ENCODE measurements around the gene RNF38. TPM values are rescaled to one million over a fixed set of nuclear protein-coding genes. Genes with fewer than 3 reads are reported as not detected.
"Not testable (repeated sequence)": the region's sequence is repeated elsewhere in the genome, so short reads cannot be mapped to it uniquely, and the experiment has no call there.

Gene RNF38
- total RNA-seq, 1 experiment from 2014 or later = 9.4 TPM

- in situ Hi-C loops (cut with HindIII; ENCODE audit: low pct_unique_long_range_greater_than_20kb, low sequenced_read_pairs) = no loop called here
- peak; percentile 85 for DNase-seq (ENCODE audit: low read depth, low spot score)
Measured at GRCh38 chr9:36317766-36318165, 82.3 kb downstream of the RNF38 start.

- in situ Hi-C loops (cut with HindIII; ENCODE audit: low pct_unique_long_range_greater_than_20kb, low sequenced_read_pairs) = no loop called here
- DNase-seq (ENCODE audit: low read depth, low spot score) = peak; percentile 96
Measured at GRCh38 chr9:36316611-36317317, 83.3 kb downstream of the RNF38 start.

- no peak for DNase-seq (ENCODE audit: low read depth, low spot score)
- in situ Hi-C loops (cut with HindIII; ENCODE audit: low pct_unique_long_range_greater_than_20kb, low sequenced_read_pairs) = no loop called here
Measured at GRCh38 chr9:36316049-36316448, 84.0 kb downstream of the RNF38 start.

- in situ Hi-C loops (cut with HindIII; ENCODE audit: low pct_unique_long_range_greater_than_20kb, low sequenced_read_pairs) = no loop called here
- peak; percentile 23 for DNase-seq (ENCODE audit: low read depth, low spot score)
Measured at GRCh38 chr9:36315283-36315682, 84.8 kb downstream of the RNF38 start.

- no peak for DNase-seq (ENCODE audit: low read depth, low spot score)
- in situ Hi-C loops (cut with HindIII; ENCODE audit: low pct_unique_long_range_greater_than_20kb, low sequenced_read_pairs) = no loop called here
Measured at GRCh38 chr9:36314740-36315139, 85.3 kb downstream of the RNF38 start.

- no peak for DNase-seq (ENCODE audit: low read depth, low spot score)
- in situ Hi-C loops (cut with HindIII; ENCODE audit: low pct_unique_long_range_greater_than_20kb, low sequenced_read_pairs) = no loop called here
Measured at GRCh38 chr9:36306471-36307306, 93.4 kb downstream of the RNF38 start.

- DNase-seq (ENCODE audit: low read depth, low spot score); in situ Hi-C loops (cut with HindIII; ENCODE audit: low pct_unique_long_range_greater_than_20kb, low sequenced_read_pairs): not testable (repeated sequence)
Measured at GRCh38 chr9:36304366-36304765, 95.7 kb downstream of the RNF38 start.

- in situ Hi-C loops (cut with HindIII; ENCODE audit: low pct_unique_long_range_greater_than_20kb, low sequenced_read_pairs) = no loop called here
- DNase-seq (ENCODE audit: low read depth, low spot score) = no peak
Measured at GRCh38 chr9:36301227-36301626, 98.8 kb downstream of the RNF38 start.

GRCh38 chr9:36298566-36298965 lies 101.5 kb downstream of the RNF38 start:
- no peak for DNase-seq (ENCODE audit: low read depth, low spot score)
- in situ Hi-C loops (cut with HindIII; ENCODE audit: low pct_unique_long_range_greater_than_20kb, low sequenced_read_pairs) = no loop called here

GRCh38 chr9:36297798-36298197 lies 102.3 kb downstream of the RNF38 start:
- in situ Hi-C loops (cut with HindIII; ENCODE audit: low pct_unique_long_range_greater_than_20kb, low sequenced_read_pairs) = no loop called here
- no peak for DNase-seq (ENCODE audit: low read depth, low spot score)

GRCh38 chr9:36294996-36295395 lies 105.1 kb downstream of the RNF38 start:
- in situ Hi-C loops (cut with HindIII; ENCODE audit: low pct_unique_long_range_greater_than_20kb, low sequenced_read_pairs); DNase-seq (ENCODE audit: low read depth, low spot score): not testable (repeated sequence)

GRCh38 chr9:36293918-36294317 lies 106.2 kb downstream of the RNF38 start:
- in situ Hi-C loops (cut with HindIII; ENCODE audit: low pct_unique_long_range_greater_than_20kb, low sequenced_read_pairs) = no loop called here
- DNase-seq (ENCODE audit: low read depth, low spot score) = no peak

- DNase-seq (ENCODE audit: low read depth, low spot score) = no peak
- in situ Hi-C loops (cut with HindIII; ENCODE audit: low pct_unique_long_range_greater_than_20kb, low sequenced_read_pairs) = no loop called here
Measured at GRCh38 chr9:36293171-36293570, 106.9 kb downstream of the RNF38 start.

GRCh38 chr9:36292641-36293040 lies 107.4 kb downstream of the RNF38 start:
- in situ Hi-C loops (cut with HindIII; ENCODE audit: low pct_unique_long_range_greater_than_20kb, low sequenced_read_pairs) = no loop called here
- no peak for DNase-seq (ENCODE audit: low read depth, low spot score)

- in situ Hi-C loops (cut with HindIII; ENCODE audit: low pct_unique_long_range_greater_than_20kb, low sequenced_read_pairs) = no loop called here
- DNase-seq (ENCODE audit: low read depth, low spot score) = no peak
Measured at GRCh38 chr9:36290996-36291395, 109.1 kb downstream of the RNF38 start.

- in situ Hi-C loops (cut with HindIII; ENCODE audit: low pct_unique_long_range_greater_than_20kb, low sequenced_read_pairs) = no loop called here
- no peak for DNase-seq (ENCODE audit: low read depth, low spot score)
Measured at GRCh38 chr9:36289836-36290435, 110.1 kb downstream of the RNF38 start.

GRCh38 chr9:36288070-36288469 lies 112.0 kb downstream of the RNF38 start:
- no peak for DNase-seq (ENCODE audit: low read depth, low spot score)
- in situ Hi-C loops (cut with HindIII; ENCODE audit: low pct_unique_long_range_greater_than_20kb, low sequenced_read_pairs) = no loop called here
